Ascending aorta (tissue), 2 donors: Measurements from ENCODE around the gene ADAMTS2. TPM values are rescaled to one million over a fixed set of nuclear protein-coding genes. Genes with fewer than 3 reads are reported as not detected.

ENCODE experiments used
- DNase-seq, 2 donors: peaks; one replicate each; pipeline ENCODE4 v3.0.0-alpha.2; 2019; ENCODE audit warnings: low spot score in 2 of 2
- H3K27ac ChIP-seq, 2 donors: fragments of 200-600 bp; sonication (generic); one replicate each; pipeline ENCODE4 v1.5.1; 2016 to 2017; ENCODE audit warnings: mild to moderate bottlenecking in 1 of 2
- H3K27me3 ChIP-seq: fragments of 200-600 bp; sonication (generic); one replicate; pipeline ENCODE4 v1.5.1; 2017
- H3K36me3 ChIP-seq, 2 donors: fragments of 200-600 bp; sonication (generic); one replicate each; pipeline ENCODE4 v1.5.1; 2016
- H3K4me1 ChIP-seq, 2 donors: fragments of 200-600 bp; sonication (generic); one replicate each; pipeline ENCODE4 v1.5.1; 2016 to 2017; ENCODE audit warnings: mild to moderate bottlenecking in 1 of 2
- H3K4me3 ChIP-seq, 2 donors: fragments of 200-600 bp; sonication (generic); one replicate each; pipeline ENCODE4 v1.5.1; 2016 to 2017; ENCODE audit warnings: mild to moderate bottlenecking in 1 of 2
- H3K9me3 ChIP-seq, 2 donors: fragments of 200-600 bp; sonication (generic); one replicate each; pipeline ENCODE4 v1.5.1; 2016
- intact Hi-C: fragments of 100-400 bp; cut with DNase I; formaldehyde crosslinking; loops from one replicate; pipeline ENCODE4 v1.15.1; 2023
- total RNA-seq: library from RNA; depleted of rRNA; stranded (reverse); fragments of >200 nt; gene quantifications from one replicate; pipeline ENCODE4 v1.1.0, GENCODE V29; 2016
- TF ChIP-seq, protein P1 (sequence below), 3 experiments: fragments of 200-600 bp in 2 of 3; fragments of 450-650 bp in 1 of 3; sonication (generic) in 2 of 3; IDR thresholded peaks; one replicate each; pipeline ENCODE4 v1.5.1; 2016 to 2019; ENCODE audit warnings: antibody characterized with exemption in 3 of 3, mild to moderate bottlenecking in 1 of 3, moderate library complexity in 1 of 3

Gene ADAMTS2
- total RNA-seq, 1 donor from 2014 or later, result 51.0 TPM

DNA sequence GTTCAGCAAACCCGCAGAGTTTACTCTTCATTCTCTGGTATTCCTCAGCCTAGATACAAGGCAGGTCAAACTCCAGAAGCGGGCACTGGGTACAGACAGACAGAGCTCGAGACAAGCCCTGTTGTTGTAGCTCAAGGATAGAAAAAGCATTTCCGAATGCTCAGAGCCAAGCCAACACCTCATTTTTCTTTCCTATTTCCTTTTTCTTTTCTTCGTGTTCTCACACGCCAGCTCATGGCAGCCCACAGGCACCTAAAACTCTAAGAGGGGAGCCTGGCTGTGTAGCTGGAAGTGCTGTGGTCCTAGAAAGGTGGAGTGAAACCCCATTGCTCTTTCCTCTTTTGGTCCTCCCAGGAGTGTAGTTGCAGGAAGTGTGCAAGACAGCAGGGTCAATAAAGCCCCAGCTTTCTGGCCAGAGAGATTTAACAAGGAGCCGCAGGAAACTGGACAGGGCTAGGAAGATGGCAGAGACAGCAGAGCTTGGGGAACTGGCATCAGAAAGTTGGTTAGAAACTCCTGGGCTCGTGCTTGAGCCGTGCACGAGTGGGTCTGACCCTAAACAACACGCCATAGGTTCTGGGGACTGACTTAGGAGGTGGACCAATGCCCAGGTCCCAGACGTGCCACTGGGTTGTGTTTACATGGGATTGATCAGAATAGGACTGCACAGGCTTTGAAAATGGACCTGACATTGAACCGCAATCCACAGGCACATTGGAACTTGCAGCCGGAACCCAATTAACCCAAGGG lies 41.6 kb downstream of the ADAMTS2 start:
- peak overlapping the region; percentile 51 to 66 for H3K27ac ChIP-seq
- no peak for DNase-seq

DNA sequence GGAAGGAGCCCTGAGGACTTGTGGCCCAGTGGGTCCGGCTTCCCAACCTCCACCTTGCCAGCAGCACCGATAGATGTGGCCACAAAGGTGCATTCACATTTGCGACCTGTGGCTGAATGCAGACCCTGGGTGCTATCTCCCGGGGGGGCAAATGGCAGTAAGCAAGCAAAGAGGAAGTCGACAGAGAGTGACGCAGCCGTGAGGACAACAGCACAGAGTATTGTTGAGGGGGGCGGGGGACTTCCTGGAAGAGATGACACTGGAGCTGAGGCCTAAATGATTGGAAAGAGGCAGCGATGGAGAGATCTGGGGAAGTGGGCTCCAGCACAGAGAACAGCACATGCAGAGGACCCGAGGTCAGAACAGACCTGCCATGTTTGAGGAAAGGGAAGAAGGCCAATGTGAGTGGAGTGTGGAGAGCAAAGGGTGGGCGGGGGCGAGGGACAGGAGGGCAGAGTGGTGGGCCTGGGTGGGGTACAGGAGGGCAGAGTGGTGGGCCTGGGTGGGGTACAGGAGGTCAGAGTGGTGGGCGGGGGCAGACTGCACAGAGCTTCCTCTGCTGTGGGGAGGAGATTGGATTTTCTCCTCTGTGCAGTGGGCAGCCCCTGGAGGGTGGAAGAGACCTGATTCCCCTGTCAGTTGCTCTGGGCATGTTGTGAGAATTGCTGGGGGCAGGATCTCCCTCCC lies 42.6 kb downstream of the ADAMTS2 start:
- Histone ChIP-seq H3K9me3 (peaks cover 0 to 13% of the 10 kb centered on the region in 2 donors), H3K36me3 (no peaks in the 10 kb centered on the region), H3K27me3 (no peaks in the 10 kb centered on the region), H3K4me3 (no peak overlapping the region), H3K27ac (peak overlapping the region in 1 of 2 donors; percentile 66), H3K4me1 (no peaks in the 10 kb centered on the region)
- TF ChIP-seq, protein P1, sequence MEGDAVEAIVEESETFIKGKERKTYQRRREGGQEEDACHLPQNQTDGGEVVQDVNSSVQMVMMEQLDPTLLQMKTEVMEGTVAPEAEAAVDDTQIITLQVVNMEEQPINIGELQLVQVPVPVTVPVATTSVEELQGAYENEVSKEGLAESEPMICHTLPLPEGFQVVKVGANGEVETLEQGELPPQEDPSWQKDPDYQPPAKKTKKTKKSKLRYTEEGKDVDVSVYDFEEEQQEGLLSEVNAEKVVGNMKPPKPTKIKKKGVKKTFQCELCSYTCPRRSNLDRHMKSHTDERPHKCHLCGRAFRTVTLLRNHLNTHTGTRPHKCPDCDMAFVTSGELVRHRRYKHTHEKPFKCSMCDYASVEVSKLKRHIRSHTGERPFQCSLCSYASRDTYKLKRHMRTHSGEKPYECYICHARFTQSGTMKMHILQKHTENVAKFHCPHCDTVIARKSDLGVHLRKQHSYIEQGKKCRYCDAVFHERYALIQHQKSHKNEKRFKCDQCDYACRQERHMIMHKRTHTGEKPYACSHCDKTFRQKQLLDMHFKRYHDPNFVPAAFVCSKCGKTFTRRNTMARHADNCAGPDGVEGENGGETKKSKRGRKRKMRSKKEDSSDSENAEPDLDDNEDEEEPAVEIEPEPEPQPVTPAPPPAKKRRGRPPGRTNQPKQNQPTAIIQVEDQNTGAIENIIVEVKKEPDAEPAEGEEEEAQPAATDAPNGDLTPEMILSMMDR (IDR thresholded peaks at IDR 0.05), result no peak
- intact Hi-C loops, result no loop called here
- DNase-seq, result no peak

More for the DNA sequence above, 41.6 kb downstream of the ADAMTS2 start:
- H3K4me1 ChIP-seq, result no peaks in the 10 kb centered on the region
- TF ChIP-seq, protein P1 (IDR thresholded peaks at IDR 0.05), result no peak
- H3K27me3 ChIP-seq, result no peaks in the 10 kb centered on the region
- H3K9me3 ChIP-seq, result peaks cover 0 to 13% of the 10 kb centered on the region in 2 donors
- H3K4me3 ChIP-seq, result no peak overlapping the region
- intact Hi-C loops, result no loop called here
- no peaks in the 10 kb centered on the region for H3K36me3 ChIP-seq

DNA sequence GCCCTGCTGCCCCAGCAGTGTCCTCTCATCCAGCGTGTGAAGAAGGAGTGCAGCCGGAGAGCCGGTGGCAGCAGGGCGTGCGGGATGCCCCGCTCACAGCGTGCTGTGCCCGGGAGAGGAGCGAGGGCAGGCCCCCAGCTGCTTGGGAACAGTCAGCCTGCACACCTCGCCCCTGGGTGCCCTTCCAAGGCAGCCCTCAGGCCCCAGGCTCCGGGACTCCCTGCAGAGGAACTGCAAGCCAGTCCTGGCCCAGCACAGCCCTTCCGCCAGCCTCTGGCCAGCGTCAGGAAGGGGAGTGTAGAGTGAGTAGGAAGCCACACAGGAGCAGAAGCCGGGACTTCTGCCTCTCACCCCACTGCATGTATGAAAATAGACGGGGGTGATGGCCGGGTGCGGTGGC lies 43.5 kb downstream of the ADAMTS2 start:
- no peaks in the 10 kb centered on the region for H3K36me3 ChIP-seq
- TF ChIP-seq, protein P1 (IDR thresholded peaks at IDR 0.05), result no peak
- H3K27me3 ChIP-seq, result no peaks in the 10 kb centered on the region
- no peak overlapping the region for H3K4me3 ChIP-seq
- intact Hi-C loops, result no loop called here
- no peak for DNase-seq
- no peaks in the 10 kb centered on the region for H3K4me1 ChIP-seq
- H3K9me3 ChIP-seq, result peaks cover 0 to 13% of the 10 kb centered on the region in 2 donors
- H3K27ac ChIP-seq, result peak overlapping the region in 1 of 2 donors; percentile 15

DNA sequence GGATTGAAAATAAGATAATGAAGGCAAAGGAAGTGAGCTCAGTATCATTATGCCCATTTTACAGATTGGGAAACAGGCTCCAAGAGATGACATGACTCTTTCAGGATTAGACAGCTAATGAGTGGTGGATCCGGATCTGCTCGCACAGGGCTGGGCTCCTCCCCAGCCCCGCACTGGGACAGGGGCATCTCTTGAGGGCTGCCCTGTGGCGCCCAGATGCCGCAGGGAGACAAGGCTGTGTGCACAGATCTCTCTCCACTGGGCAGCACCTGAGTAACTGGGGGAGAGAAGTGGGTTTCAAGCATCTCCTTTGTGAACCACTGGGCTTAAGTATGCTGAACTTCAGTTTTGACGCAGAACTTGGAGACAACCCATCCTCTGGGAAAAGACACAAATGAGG lies 43.9 kb downstream of the ADAMTS2 start:
- H3K4me3 ChIP-seq, result no peak overlapping the region
- no peaks in the 10 kb centered on the region for H3K27me3 ChIP-seq
- no peaks in the 10 kb centered on the region for H3K36me3 ChIP-seq
- no peaks in the 10 kb centered on the region for H3K4me1 ChIP-seq
- intact Hi-C loops, result no loop called here
- DNase-seq, result no peak
- H3K9me3 ChIP-seq, result peaks cover 0 to 13% of the 10 kb centered on the region in 2 donors
- no peak overlapping the region for H3K27ac ChIP-seq
- TF ChIP-seq, protein P1 (IDR thresholded peaks at IDR 0.05), result no peak

DNA sequence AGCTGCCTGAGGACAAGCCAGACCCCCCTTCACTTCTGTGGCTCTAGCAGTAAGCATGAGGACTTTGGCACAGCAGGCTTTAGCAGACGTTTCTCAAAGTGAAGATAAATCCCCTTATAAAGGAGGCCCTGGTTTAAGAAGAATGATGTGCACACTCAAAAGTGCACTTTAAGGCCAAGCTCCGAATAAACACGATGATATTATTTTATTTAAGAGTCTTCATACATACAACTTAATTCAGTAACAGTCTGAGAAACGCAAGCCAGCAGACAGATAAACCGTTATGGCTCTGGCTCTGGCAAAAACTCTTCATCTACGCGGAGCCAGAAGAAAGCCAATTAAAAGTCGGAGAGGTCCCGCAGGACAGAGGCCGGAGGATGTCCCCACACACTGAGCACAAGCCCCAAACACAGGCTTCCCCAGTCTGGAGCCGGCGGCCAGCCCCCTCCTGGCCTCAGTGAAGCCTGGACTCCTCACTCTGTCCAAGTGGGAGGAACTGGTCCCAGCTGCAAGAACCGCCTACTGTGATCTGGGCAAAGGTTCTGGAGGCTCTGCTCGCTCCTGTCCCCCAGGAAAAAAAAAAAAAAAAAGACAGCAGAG lies 44.6 kb downstream of the ADAMTS2 start:
- Histone ChIP-seq H3K27ac (no peak overlapping the region), H3K4me3 (no peak overlapping the region), H3K4me1 (no peaks in the 10 kb centered on the region), H3K27me3 (no peaks in the 10 kb centered on the region), H3K36me3 (no peaks in the 10 kb centered on the region), H3K9me3 (peaks cover 0 to 13% of the 10 kb centered on the region in 2 donors)
- no peak for DNase-seq
- intact Hi-C loops, result no loop called here
- TF ChIP-seq, protein P1 (IDR thresholded peaks at IDR 0.05), result no peak
